H1 (cell line): Measurements from ENCODE around the gene CDK5. TPM values are rescaled to one million over a fixed set of nuclear protein-coding genes. Genes with fewer than 3 reads are reported as not detected.

Experiments used
- CREB1 ChIP-seq: IDR thresholded peaks from 2 replicates; pipeline ENCODE4 v1.6.1; 2012; ENCODE audit warnings: inconsistent platforms
- CTCF ChIP-seq, 3 experiments: IDR thresholded peaks; 1 replicate in 2 of 3; 2 replicates in 1 of 3; pipeline versions ENCODE4 v1.5.1 to v1.6.1; 2011; ENCODE audit warnings: low read length in 3 of 3, mild to moderate bottlenecking in 3 of 3, inconsistent platforms in 2 of 3, low read depth in 1 of 3, moderate library complexity in 1 of 3; ENCODE audit not compliant: insufficient read depth in 1 of 3; ENCODE audit errors: control extremely low read depth in 1 of 3
- EP300 ChIP-seq, 2 experiments: IDR thresholded peaks; 1 replicate in 1 of 2; 2 replicates in 1 of 2; pipeline ENCODE4 v1.6.1; 2011 to 2012; ENCODE audit warnings: low read depth in 2 of 2, low read length in 2 of 2, mild to moderate bottlenecking in 2 of 2, borderline replicate concordance in 1 of 2, inconsistent platforms in 1 of 2, moderate library complexity in 1 of 2
- FOSL1 ChIP-seq: IDR thresholded peaks from 2 replicates; pipeline ENCODE4 v1.6.1; 2011; ENCODE audit warnings: mild to moderate bottlenecking, low read depth, low read length, moderate library complexity; ENCODE audit not compliant: insufficient read depth
- GABPA ChIP-seq: IDR thresholded peaks from 2 replicates; pipeline ENCODE4 v1.6.1; 2011; ENCODE audit warnings: mild to moderate bottlenecking, low read length, moderate library complexity, borderline replicate concordance; ENCODE audit not compliant: insufficient read depth
- HDAC2 ChIP-seq, 2 experiments: fragments of 300-600 bp in 1 of 2; sonication (generic) in 1 of 2; IDR thresholded peaks; 2 replicates each; pipeline ENCODE4 v1.6.1; 2011 to 2012; ENCODE audit warnings: low read depth in 2 of 2, low read length in 2 of 2, mild to moderate bottlenecking in 2 of 2, moderate library complexity in 2 of 2, borderline replicate concordance in 1 of 2, inconsistent platforms in 1 of 2
- KDM4A ChIP-seq: IDR thresholded peaks from one replicate; pipeline ENCODE4 v1.7.1; 2012; ENCODE audit warnings: low read depth, mild to moderate bottlenecking, moderate library complexity, low read length, inconsistent platforms; ENCODE audit not compliant: severe bottlenecking
- NANOG ChIP-seq: IDR thresholded peaks from 2 replicates; pipeline ENCODE4 v1.6.1; 2011; ENCODE audit warnings: low read length, low read depth, mild to moderate bottlenecking, inconsistent platforms; ENCODE audit not compliant: insufficient read depth, poor library complexity, severe bottlenecking
- POLR2A ChIP-seq, 2 experiments: IDR thresholded peaks; 1 replicate in 1 of 2; 2 replicates in 1 of 2; pipeline ENCODE4 v1.6.1; 2011; ENCODE audit warnings: low read depth in 2 of 2, low read length in 2 of 2, mild to moderate bottlenecking in 2 of 2; ENCODE audit errors: control extremely low read depth in 1 of 2
- POU5F1 ChIP-seq: IDR thresholded peaks from 2 replicates; pipeline ENCODE4 v1.6.1; 2011; ENCODE audit warnings: low read depth, mild to moderate bottlenecking, low read length, moderate library complexity
- RAD21 ChIP-seq, 2 experiments: IDR thresholded peaks in 1 of 2; conservative IDR thresholded peaks in 1 of 2; 2 replicates each; pipeline ENCODE4 v1.6.1; 2011; ENCODE audit warnings: low read depth in 2 of 2, low read length in 2 of 2, improper control_type of control experiment in 1 of 2, inconsistent platforms in 1 of 2, mild to moderate bottlenecking in 1 of 2, moderate library complexity in 1 of 2
- RBBP5 ChIP-seq: IDR thresholded peaks from 2 replicates; pipeline ENCODE4 v1.7.1; 2012; ENCODE audit warnings: low read depth, mild to moderate bottlenecking, inconsistent platforms, low read length, moderate library complexity, borderline replicate concordance
- RNF2 ChIP-seq: fragments of 200-900, 300-1000 bp; sonication (generic); IDR thresholded peaks from 2 replicates; pipeline ENCODE4 v1.7.1; 2016; ENCODE audit warnings: borderline replicate concordance, low read depth, mild to moderate bottlenecking, antibody characterized with exemption, low read length; ENCODE audit not compliant: poor library complexity, severe bottlenecking; ENCODE audit errors: missing control alignments
- SAP30 ChIP-seq: fragments of 300-600 bp; sonication (generic); IDR thresholded peaks from 2 replicates; pipeline ENCODE4 v1.7.1; 2012; ENCODE audit warnings: low read length, moderate library complexity, mild to moderate bottlenecking, inconsistent platforms; ENCODE audit not compliant: insufficient read depth, insufficient replicate concordance
- SIRT6 ChIP-seq: IDR thresholded peaks from one replicate; pipeline ENCODE4 v1.7.1; 2012; ENCODE audit warnings: low read length, inconsistent platforms
- SRF ChIP-seq: IDR thresholded peaks from 2 replicates; pipeline ENCODE4 v1.6.1; 2011; ENCODE audit warnings: mild to moderate bottlenecking, low read depth, low read length, moderate library complexity
- TAF1 ChIP-seq: IDR thresholded peaks from 2 replicates; pipeline ENCODE4 v1.6.1; 2011; ENCODE audit warnings: mild to moderate bottlenecking, low read depth, low read length
- polyA plus RNA-seq, 7 experiments: library from polyadenylated mRNA; depleted of rRNA in 3 of 7; stranded (reverse) in 5 of 7; unstranded in 2 of 7; fragments of >200 nt in 5 of 7; fragments of 200-250 nt in 2 of 7; gene quantifications; 1 replicate in 5 of 7; 2 replicates in 1 of 7; 4 replicates in 1 of 7; pipeline versions ENCODE4 v1.2.1 to v1.2.3, GENCODE V29; 2011 to 2013; ENCODE audit warnings: missing spikeins in 2 of 7, mixed read lengths in 2 of 7
- total RNA-seq: library from RNA; stranded (reverse); fragmentation: NEBNext Ultra II Directional; extraction: Animal tissue kit (Norgen Biotek cat#: 25700); gene quantifications from 2 replicates; pipeline ENCODE4 v1.2.1, GENCODE V29; 2021
- TF ChIP-seq, protein P1 (sequence below): IDR thresholded peaks from 2 replicates; pipeline ENCODE4 v1.6.1; 2012; ENCODE audit warnings: inconsistent platforms

Gene CDK5
- total and polyA plus RNA-seq, 2 of the 8 experiments (the other 6 are each of a cell fraction or from before 2014, with no cell fraction given): 22.8 to 37.2 TPM

GRCh38 chr7:151085691-151086620 lies 28.3 kb upstream of the CDK5 start, which contains the start of gene AGAP3 (continued):
- TF ChIP-seq GABPA (no peak), KDM4A (peak; percentile 59), POLR2A (IDR thresholded peaks at IDR 0.05; ENCODE audit: control extremely low read depth in 1 of 2, low read depth in 2 of 2, low read length in 2 of 2) (peak in 1 of 2 experiments; percentile 48; a peak in 1 of 3 replicates), RAD21 (IDR thresholded peaks at IDR 0.05 in 1 of 2, conservative IDR thresholded peaks at IDR 0.05 in 1 of 2; ENCODE audit: low read depth in 2 of 2, low read length in 2 of 2) (no peak), CTCF (IDR thresholded peaks at IDR 0.05; ENCODE audit: control extremely low read depth in 1 of 3, insufficient read depth in 1 of 3, low read depth in 1 of 3, low read length in 3 of 3) (no peak), HDAC2 (IDR thresholded peaks at IDR 0.05; ENCODE audit: borderline replicate concordance in 1 of 2, low read depth in 2 of 2, low read length in 2 of 2) (peak in 1 of 2 experiments; percentile 58; a peak in 1 of 4 replicates), FOSL1 (no peak), RBBP5 (peak; percentile 39; the same call in 1 of the 2 replicates), SAP30 (peak; percentile 60), TAF1 (peak; percentile 43; the same call in 1 of the 2 replicates), SRF (no peak), EP300 (IDR thresholded peaks at IDR 0.05; ENCODE audit: borderline replicate concordance in 1 of 2, low read depth in 2 of 2, low read length in 2 of 2) (no peak), POU5F1 (no peak), SIRT6 (no peak), CREB1 (0 out of 2 replicates have a peak, but pooled peaks have one; percentile 34), NANOG (no peak), RNF2 (no peak)
- TF ChIP-seq, protein P1, sequence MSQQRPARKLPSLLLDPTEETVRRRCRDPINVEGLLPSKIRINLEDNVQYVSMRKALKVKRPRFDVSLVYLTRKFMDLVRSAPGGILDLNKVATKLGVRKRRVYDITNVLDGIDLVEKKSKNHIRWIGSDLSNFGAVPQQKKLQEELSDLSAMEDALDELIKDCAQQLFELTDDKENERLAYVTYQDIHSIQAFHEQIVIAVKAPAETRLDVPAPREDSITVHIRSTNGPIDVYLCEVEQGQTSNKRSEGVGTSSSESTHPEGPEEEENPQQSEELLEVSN: no peak; the same call in none of the 2 replicates
